Measurements from ENCODE around the gene TP53I13. TPM values are rescaled to one million over a fixed set of nuclear protein-coding genes. Genes with fewer than 3 reads are reported as not detected.
A peak's percentile ranks its signal among the peaks of the same experiment; 100 is the strongest.

The TP53I13 gene
- total RNA-seq, 2 experiments from 2014 or later = 154 to 155 TPM

DNA sequence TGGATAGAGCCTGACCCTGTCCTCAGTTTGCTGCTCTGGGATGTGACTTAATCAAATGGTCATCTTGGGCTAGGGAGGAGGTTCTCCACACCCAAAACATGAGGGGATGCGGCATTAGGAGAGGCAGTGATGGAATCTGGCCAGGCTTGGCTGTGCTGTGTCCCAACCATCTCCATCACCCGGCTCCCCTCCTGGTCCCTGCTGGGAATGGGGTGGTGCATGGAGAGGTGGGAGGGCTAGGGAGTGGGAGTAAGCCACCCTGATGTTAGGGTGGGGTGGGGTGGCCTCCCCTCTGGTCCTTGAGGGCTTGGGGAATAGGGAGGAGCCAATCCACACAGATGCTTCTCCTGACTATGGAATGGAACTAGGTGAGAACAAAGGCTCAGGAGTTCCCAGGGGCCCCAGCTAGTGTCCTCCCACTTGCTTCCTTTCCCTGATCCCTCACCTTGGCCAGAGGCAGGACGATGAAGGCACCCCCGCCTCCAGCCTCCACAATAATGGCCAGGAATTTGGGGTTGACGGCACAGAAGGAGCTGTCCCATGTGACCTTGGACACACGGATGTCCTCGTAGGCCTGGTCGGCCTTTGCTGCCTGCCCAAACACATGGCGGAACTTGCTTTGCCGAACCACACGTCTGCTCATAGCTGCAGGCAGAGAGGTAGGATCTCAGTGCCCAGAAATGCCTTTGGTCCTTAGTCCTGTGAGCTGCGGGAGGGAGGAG is 52.4 kb downstream of the TP53I13 start:
- Mint-ChIP-seq H3K4me1 (peaks cover 37% of the 10 kb centered on the region), H3K27me3 (peaks cover 8% of the 10 kb centered on the region), H3K27ac (no peak overlapping the region), H3K4me3 (no peak overlapping the region), H3K9me3 (no peaks in the 10 kb centered on the region), H3K36me3 (peaks cover 6% of the 10 kb centered on the region)
- no peak for ATAC-seq (ENCODE audit: low read depth)
- POLR2A ChIA-PET = interaction anchor here (0.7 kb wide), 1 partner anchor 139 kb away, joined by 3 read pairs; no protein-coding TSS in a partner anchor
- DNase-seq = no peak

DNA sequence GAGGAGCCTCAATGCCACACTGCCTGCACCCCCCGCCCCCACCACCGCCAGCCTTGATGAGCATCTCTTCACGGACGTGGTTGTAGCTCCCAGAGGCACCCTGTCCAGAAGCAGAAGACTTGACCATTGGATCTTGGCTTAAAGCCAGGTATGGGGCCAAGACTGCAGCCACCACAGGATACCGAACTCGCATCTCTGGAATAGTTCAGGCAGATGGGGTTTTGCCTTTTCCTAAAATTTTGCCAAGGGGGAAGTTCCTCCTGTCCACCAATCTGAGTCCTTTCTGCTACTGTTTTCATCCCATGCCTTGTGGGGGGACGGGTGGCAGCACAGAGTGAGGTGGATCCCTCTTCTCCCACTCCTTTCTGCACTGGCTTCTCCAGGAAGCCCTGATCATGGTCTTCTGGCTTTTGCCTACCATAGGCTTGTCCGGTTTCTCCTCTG is 53.3 kb downstream of the TP53I13 start:
- Mint-ChIP-seq H3K9me3 (no peaks in the 10 kb centered on the region), H3K27me3 (peaks cover 4% of the 10 kb centered on the region), H3K27ac (no peak overlapping the region), H3K4me3 (peak overlapping the region; percentile 76), H3K36me3 (peaks cover 7% of the 10 kb centered on the region), H3K4me1 (peaks cover 32% of the 10 kb centered on the region)
- POLR2A ChIA-PET = interaction anchor here (0.5 to 0.7 kb wide), 2 partner anchors 138 to 186 kb away, joined by 3 read pairs; no protein-coding TSS in a partner anchor
- ATAC-seq (ENCODE audit: low read depth) (no peak), DNase-seq (no peak)

Other genes with a start within 250 kb of the TP53I13 start
- gene TAOK1, start 178.3 kb upstream of the TP53I13 start, total RNA-seq = 10 to 100 TPM; 51.6 to 52.8 TPM
- gene ABHD15, start 1.7 kb upstream of the TP53I13 start, total RNA-seq = 10 to 100 TPM; 20.0 to 20.4 TPM
- gene GIT1, start 20.9 kb downstream of the TP53I13 start, total RNA-seq = 10 to 100 TPM; 73.3 to 73.4 TPM
- 1 to 10 TPM; 6.0 to 7.9 TPM for gene ANKRD13B, start 24.4 kb downstream of the TP53I13 start, total RNA-seq
- 1 to 10 TPM; 8.2 to 9.0 TPM for gene CORO6, start 54.2 kb downstream of the TP53I13 start, total RNA-seq

All from activated naive CD8-positive, alpha-beta T cell treated with anti-CD3 and anti-CD28 coated beads, Interleukin-2, amount 10 ng/mL, durations not matched to agents 7 days and 5 days (primary cell).